K562 (cell line): ENCODE data around the gene SEMA6B.

Experiments
- ATF7 ChIP-seq: fragments of 450-650 bp; IDR thresholded peaks from 2 replicates; pipeline ENCODE4 v1.7.1; 2014; ENCODE audit warnings: mild to moderate bottlenecking, moderate library complexity
- DPF2 ChIP-seq: fragments of 450-650 bp; IDR thresholded peaks from 2 replicates; pipeline ENCODE4 v1.6.1; 2016
- EGR1 ChIP-seq: fragments of 450-650 bp; conservative IDR thresholded peaks from 2 replicates; pipeline ENCODE4 v1.6.1; 2017; ENCODE audit warnings: mild to moderate bottlenecking
- SMARCA4 ChIP-seq: fragments of 450-650 bp; IDR thresholded peaks from 2 replicates; pipeline ENCODE4 v1.6.1; 2016
- ZBTB1 ChIP-seq: sonication (generic); formaldehyde crosslinking; IDR thresholded peaks from 2 replicates; pipeline ENCODE4 v1.8.1; 2023; ENCODE audit warnings: missing genetic modification reagents, low read depth, mild to moderate bottlenecking, borderline replicate concordance
- ZNF75A ChIP-seq: fragments of 450-650 bp; formaldehyde crosslinking; IDR thresholded peaks from 2 replicates; pipeline ENCODE4 v1.4.0; 2020; ENCODE audit warnings: mild to moderate bottlenecking
- TF ChIP-seq, protein P1 (sequence below), 2 experiments: fragments of 450-650 bp in 1 of 2; sonication (generic) in 1 of 2; formaldehyde crosslinking in 1 of 2; IDR thresholded peaks in 1 of 2; conservative IDR thresholded peaks in 1 of 2; 2 replicates each; pipeline versions ENCODE4 v1.6.1 to v1.8.1; 2016 to 2023; ENCODE audit warnings: mild to moderate bottlenecking in 2 of 2, moderate library complexity in 2 of 2, inconsistent platforms in 1 of 2, missing genetic modification reagents in 1 of 2
- TF ChIP-seq, protein P2 (sequence below): sonication (generic); formaldehyde crosslinking; IDR thresholded peaks from 2 replicates; pipeline ENCODE4 v1.8.0; 2023; ENCODE audit warnings: missing genetic modification reagents, mild to moderate bottlenecking, borderline replicate concordance
- TF ChIP-seq, protein P3 (sequence below): sonication (generic); formaldehyde crosslinking; IDR thresholded peaks from 2 replicates; pipeline ENCODE4 v1.9.0; 2022; ENCODE audit warnings: mild to moderate bottlenecking, missing genetic modification reagents
- TF ChIP-seq, protein P4 (sequence below), 3 experiments: IDR thresholded peaks in 2 of 3; conservative IDR thresholded peaks in 1 of 3; 2 replicates each; pipeline ENCODE4 v1.5.1; 2011 to 2012; ENCODE audit warnings: low read length in 3 of 3, mild to moderate bottlenecking in 3 of 3, control low read depth in 2 of 3, improper control_type of control experiment in 1 of 3, inconsistent platforms in 1 of 3, low read depth in 1 of 3, mixed read lengths in 1 of 3, moderate library complexity in 1 of 3; ENCODE audit not compliant: insufficient read depth in 2 of 3
- TF ChIP-seq, protein P5 (sequence below): fragments of 450-650 bp; formaldehyde crosslinking; IDR thresholded peaks from 2 replicates; pipeline ENCODE4 v1.4.0; 2020; ENCODE audit warnings: mild to moderate bottlenecking, moderate library complexity

DNA sequence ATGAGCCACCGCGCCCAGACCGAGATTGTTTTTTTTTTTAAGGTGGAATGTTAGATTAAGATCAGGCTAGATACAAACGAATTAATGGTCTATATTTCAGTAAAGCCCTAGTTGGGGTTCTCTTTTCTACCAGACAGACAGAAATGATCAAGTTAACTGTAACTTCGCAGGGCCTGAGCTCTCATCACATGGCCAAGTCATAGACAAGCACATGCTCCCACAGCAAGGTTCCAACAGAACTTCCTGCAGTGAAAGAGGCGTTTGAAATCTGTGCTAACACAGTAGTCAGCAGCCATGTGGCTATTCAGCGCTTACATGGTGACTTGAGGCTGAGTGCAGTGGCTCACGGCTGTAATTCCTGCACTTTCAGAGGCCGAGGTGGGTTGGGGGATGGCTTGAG is 34.7 kb upstream of the SEMA6B start:
- TF ChIP-seq, protein P1, sequence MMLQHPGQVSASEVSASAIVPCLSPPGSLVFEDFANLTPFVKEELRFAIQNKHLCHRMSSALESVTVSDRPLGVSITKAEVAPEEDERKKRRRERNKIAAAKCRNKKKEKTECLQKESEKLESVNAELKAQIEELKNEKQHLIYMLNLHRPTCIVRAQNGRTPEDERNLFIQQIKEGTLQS (IDR thresholded peaks at IDR 0.05) = no peak
- TF ChIP-seq, protein P1 (CRISPR knock-in tag; conservative IDR thresholded peaks at IDR 0.05) = no peak
- TF ChIP-seq, protein P2, sequence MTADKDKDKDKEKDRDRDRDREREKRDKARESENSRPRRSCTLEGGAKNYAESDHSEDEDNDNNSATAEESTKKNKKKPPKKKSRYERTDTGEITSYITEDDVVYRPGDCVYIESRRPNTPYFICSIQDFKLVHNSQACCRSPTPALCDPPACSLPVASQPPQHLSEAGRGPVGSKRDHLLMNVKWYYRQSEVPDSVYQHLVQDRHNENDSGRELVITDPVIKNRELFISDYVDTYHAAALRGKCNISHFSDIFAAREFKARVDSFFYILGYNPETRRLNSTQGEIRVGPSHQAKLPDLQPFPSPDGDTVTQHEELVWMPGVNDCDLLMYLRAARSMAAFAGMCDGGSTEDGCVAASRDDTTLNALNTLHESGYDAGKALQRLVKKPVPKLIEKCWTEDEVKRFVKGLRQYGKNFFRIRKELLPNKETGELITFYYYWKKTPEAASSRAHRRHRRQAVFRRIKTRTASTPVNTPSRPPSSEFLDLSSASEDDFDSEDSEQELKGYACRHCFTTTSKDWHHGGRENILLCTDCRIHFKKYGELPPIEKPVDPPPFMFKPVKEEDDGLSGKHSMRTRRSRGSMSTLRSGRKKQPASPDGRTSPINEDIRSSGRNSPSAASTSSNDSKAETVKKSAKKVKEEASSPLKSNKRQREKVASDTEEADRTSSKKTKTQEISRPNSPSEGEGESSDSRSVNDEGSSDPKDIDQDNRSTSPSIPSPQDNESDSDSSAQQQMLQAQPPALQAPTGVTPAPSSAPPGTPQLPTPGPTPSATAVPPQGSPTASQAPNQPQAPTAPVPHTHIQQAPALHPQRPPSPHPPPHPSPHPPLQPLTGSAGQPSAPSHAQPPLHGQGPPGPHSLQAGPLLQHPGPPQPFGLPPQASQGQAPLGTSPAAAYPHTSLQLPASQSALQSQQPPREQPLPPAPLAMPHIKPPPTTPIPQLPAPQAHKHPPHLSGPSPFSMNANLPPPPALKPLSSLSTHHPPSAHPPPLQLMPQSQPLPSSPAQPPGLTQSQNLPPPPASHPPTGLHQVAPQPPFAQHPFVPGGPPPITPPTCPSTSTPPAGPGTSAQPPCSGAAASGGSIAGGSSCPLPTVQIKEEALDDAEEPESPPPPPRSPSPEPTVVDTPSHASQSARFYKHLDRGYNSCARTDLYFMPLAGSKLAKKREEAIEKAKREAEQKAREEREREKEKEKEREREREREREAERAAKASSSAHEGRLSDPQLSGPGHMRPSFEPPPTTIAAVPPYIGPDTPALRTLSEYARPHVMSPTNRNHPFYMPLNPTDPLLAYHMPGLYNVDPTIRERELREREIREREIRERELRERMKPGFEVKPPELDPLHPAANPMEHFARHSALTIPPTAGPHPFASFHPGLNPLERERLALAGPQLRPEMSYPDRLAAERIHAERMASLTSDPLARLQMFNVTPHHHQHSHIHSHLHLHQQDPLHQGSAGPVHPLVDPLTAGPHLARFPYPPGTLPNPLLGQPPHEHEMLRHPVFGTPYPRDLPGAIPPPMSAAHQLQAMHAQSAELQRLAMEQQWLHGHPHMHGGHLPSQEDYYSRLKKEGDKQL = no peak
- TF ChIP-seq ZNF75A (CRISPR knock-in tag) (no peak), ZBTB1 (CRISPR knock-in tag) (no peak), SMARCA4 (no peak), DPF2 (no peak), ATF7 (no peak), EGR1 (no peak)
- TF ChIP-seq, protein P3, sequence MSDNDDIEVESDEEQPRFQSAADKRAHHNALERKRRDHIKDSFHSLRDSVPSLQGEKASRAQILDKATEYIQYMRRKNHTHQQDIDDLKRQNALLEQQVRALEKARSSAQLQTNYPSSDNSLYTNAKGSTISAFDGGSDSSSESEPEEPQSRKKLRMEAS (CRISPR knock-in tag) = peak; percentile 31
- TF ChIP-seq, protein P4, sequence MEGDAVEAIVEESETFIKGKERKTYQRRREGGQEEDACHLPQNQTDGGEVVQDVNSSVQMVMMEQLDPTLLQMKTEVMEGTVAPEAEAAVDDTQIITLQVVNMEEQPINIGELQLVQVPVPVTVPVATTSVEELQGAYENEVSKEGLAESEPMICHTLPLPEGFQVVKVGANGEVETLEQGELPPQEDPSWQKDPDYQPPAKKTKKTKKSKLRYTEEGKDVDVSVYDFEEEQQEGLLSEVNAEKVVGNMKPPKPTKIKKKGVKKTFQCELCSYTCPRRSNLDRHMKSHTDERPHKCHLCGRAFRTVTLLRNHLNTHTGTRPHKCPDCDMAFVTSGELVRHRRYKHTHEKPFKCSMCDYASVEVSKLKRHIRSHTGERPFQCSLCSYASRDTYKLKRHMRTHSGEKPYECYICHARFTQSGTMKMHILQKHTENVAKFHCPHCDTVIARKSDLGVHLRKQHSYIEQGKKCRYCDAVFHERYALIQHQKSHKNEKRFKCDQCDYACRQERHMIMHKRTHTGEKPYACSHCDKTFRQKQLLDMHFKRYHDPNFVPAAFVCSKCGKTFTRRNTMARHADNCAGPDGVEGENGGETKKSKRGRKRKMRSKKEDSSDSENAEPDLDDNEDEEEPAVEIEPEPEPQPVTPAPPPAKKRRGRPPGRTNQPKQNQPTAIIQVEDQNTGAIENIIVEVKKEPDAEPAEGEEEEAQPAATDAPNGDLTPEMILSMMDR (IDR thresholded peaks at IDR 0.05 in 2 of 3, conservative IDR thresholded peaks at IDR 0.05 in 1 of 3; ENCODE audit: insufficient read depth in 2 of 3, low read depth in 1 of 3, low read length in 3 of 3) = no peak
- TF ChIP-seq, protein P5, sequence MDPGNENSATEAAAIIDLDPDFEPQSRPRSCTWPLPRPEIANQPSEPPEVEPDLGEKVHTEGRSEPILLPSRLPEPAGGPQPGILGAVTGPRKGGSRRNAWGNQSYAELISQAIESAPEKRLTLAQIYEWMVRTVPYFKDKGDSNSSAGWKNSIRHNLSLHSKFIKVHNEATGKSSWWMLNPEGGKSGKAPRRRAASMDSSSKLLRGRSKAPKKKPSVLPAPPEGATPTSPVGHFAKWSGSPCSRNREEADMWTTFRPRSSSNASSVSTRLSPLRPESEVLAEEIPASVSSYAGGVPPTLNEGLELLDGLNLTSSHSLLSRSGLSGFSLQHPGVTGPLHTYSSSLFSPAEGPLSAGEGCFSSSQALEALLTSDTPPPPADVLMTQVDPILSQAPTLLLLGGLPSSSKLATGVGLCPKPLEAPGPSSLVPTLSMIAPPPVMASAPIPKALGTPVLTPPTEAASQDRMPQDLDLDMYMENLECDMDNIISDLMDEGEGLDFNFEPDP (CRISPR knock-in tag) = no peak
